Smooth muscle cell of the brain vasculature (primary cell): ENCODE data around the gene TENM3.

Experiments used
- DNase-seq: peaks from one replicate; pipeline ENCODE4 v3.0.0-alpha.2; 2012; ENCODE audit warnings: low read depth, low spot score

Gene TENM3

GRCh38 chr4:182400081-182400480, 156.9 kb downstream of the TENM3 start:
- no peak for DNase-seq

- no peak for DNase-seq
These were observed 157.6 kb downstream of the TENM3 start for GRCh38 chr4:182400790-182401189.

GRCh38 chr4:182404376-182404775, 161.2 kb downstream of the TENM3 start:
- DNase-seq, result no peak

- no peak for DNase-seq
These were observed 161.9 kb downstream of the TENM3 start for GRCh38 chr4:182405087-182405486.

GRCh38 chr4:182409271-182409670, 166.1 kb downstream of the TENM3 start:
- no peak for DNase-seq

- DNase-seq, result no peak
These were observed 168.2 kb downstream of the TENM3 start for GRCh38 chr4:182411391-182411790.

- DNase-seq, result no peak
These were observed 170.3 kb downstream of the TENM3 start for GRCh38 chr4:182413550-182413949.

- no peak for DNase-seq
These were observed 171.9 kb downstream of the TENM3 start for GRCh38 chr4:182415116-182415515.

- no peak for DNase-seq
These were observed 172.9 kb downstream of the TENM3 start for GRCh38 chr4:182416067-182416466.

- DNase-seq, result no peak
These were observed 175.0 kb downstream of the TENM3 start for GRCh38 chr4:182418054-182418734.

GRCh38 chr4:182420189-182420588, 177.0 kb downstream of the TENM3 start:
- DNase-seq, result no peak

- no peak for DNase-seq
These were observed 178.6 kb downstream of the TENM3 start for GRCh38 chr4:182421753-182422152.

- DNase-seq, result no peak
These were observed 182.1 kb downstream of the TENM3 start for GRCh38 chr4:182425302-182425701.

- no peak for DNase-seq
These were observed 183.7 kb downstream of the TENM3 start for GRCh38 chr4:182426901-182427300.

GRCh38 chr4:182427554-182427953, 184.4 kb downstream of the TENM3 start:
- no peak for DNase-seq

GRCh38 chr4:182429896-182430295, 186.7 kb downstream of the TENM3 start:
- no peak for DNase-seq

- DNase-seq, result no peak
These were observed 189.6 kb downstream of the TENM3 start for GRCh38 chr4:182432819-182433218.

GRCh38 chr4:182434720-182435119, 191.5 kb downstream of the TENM3 start:
- DNase-seq, result no peak

- no peak for DNase-seq
These were observed 192.2 kb downstream of the TENM3 start for GRCh38 chr4:182435401-182435800.

GRCh38 chr4:182443070-182443469, 199.9 kb downstream of the TENM3 start:
- DNase-seq, result no peak

GRCh38 chr4:182447767-182448280, 204.6 kb downstream of the TENM3 start:
- DNase-seq, result no peak

GRCh38 chr4:182448281-182449151, 205.3 kb downstream of the TENM3 start:
- peak; percentile 68 for DNase-seq
